Right lobe of liver (tissue), 6 donors: ENCODE data around the gene NAALADL2. TPM values are rescaled to one million over a fixed set of nuclear protein-coding genes. Genes with fewer than 3 reads are reported as not detected.
"Not testable (repeated sequence)": the region's sequence is repeated elsewhere in the genome, so short reads cannot be mapped to it uniquely, and the experiment has no call there.

Source experiments
- ATAC-seq, 4 donors: fragments of 200-7000 bp; cut with Tn5 transposase; one replicate each; pipeline ENCODE4 v1.9.1; 2020; ENCODE audit warnings: mild to moderate bottlenecking in 4 of 4, moderate library complexity in 4 of 4
- DNase-seq, 3 donors: peaks; one replicate each; pipeline ENCODE4 v3.0.0-alpha.2; 2020
- H3K27ac ChIP-seq, 3 donors: fragments of 200-600 bp; one replicate each; pipeline ENCODE4 v1.8.0; 2022
- H3K27me3 ChIP-seq, 2 donors: fragments of 200-600 bp; one replicate each; pipeline ENCODE4 v1.8.0; 2022
- H3K36me3 ChIP-seq, 4 donors: fragments of 200-600 bp; sonication (generic) in 1 of 4; one replicate each; pipeline versions ENCODE4 v1.5.1 to v1.8.0; 2017 to 2022; ENCODE audit warnings: control low read depth in 1 of 4
- H3K4me1 ChIP-seq, 4 donors: fragments of 200-600 bp; sonication (generic) in 1 of 4; one replicate each; pipeline versions ENCODE4 v1.5.1 to v1.8.0; 2017 to 2022; ENCODE audit warnings: control low read depth in 1 of 4
- H3K4me3 ChIP-seq, 3 donors: fragments of 200-600 bp; one replicate each; pipeline ENCODE4 v1.8.0; 2022
- H3K9me3 ChIP-seq, 4 donors: fragments of 200-600 bp; sonication (generic) in 1 of 4; one replicate each; pipeline versions ENCODE4 v1.5.1 to v1.8.0; 2017 to 2022; ENCODE audit warnings: control low read depth in 1 of 4
- CTCF ChIP-seq, 4 donors: fragments of 200-600 bp in 3 of 4; fragments of 450-650 bp in 1 of 4; IDR thresholded peaks; one replicate each; pipeline versions ENCODE4 v1.5.1 to v1.8.0; 2016 to 2022; ENCODE audit warnings: antibody characterized with exemption in 4 of 4, mild to moderate bottlenecking in 2 of 4
- POLR2A ChIP-seq: fragments of 450-650 bp; IDR thresholded peaks from one replicate; pipeline ENCODE4 v1.6.1; 2017; ENCODE audit warnings: antibody characterized with exemption, mild to moderate bottlenecking
- WGBS: methylation state at CpG from one replicate; pipeline ENCODE4 v1.1.6; 2018; ENCODE audit warnings: low coverage, low lambda C conversion rate; ENCODE audit not compliant: insufficient coverage; ENCODE audit errors: missing lambda C conversion rate; 5-methylcytosine and 5-hydroxymethylcytosine counted together
- intact Hi-C, 2 donors: fragments of 100-400 bp; cut with DNase I; formaldehyde crosslinking; loops; one replicate each; pipeline versions ENCODE4 v1.11.2 to v1.14.1; 2022
- total RNA-seq, 6 experiments: library from RNA; depleted of rRNA in 2 of 6; stranded (reverse); fragments of >200 nt in 2 of 6; fragmentation: NEBNext Ultra II Directional in 3 of 6; extraction: Animal tissue kit (Norgen Biotek cat#: 25700) in 3 of 6; gene quantifications; one replicate each; pipeline versions ENCODE4 v1.1.0 to v1.2.4, GENCODE V29; 2016 to 2023
- donor health status: DM: no; HTN: yes; CAD: no.
- donor health status: DM: no; HTN: no; CAD: no.
- donor health status: DM: no; HTN: no; CAD: no.
- donor health status: DM: no; HTN: yes; CAD: no.
- donor health status: DM: no; HTN: yes; CAD: no.

The NAALADL2 gene
- total RNA-seq, 6 experiments from 2014 or later: 0.86 to 4.9 (median 3.2) TPM

- Histone ChIP-seq H3K9me3 (no peaks in the 10 kb centered on the region), H3K27ac (no peak overlapping the region), H3K4me1 (no peaks in the 10 kb centered on the region), H3K27me3 (no peaks in the 10 kb centered on the region), H3K36me3 (no peaks in the 10 kb centered on the region), H3K4me3 (no peak overlapping the region)
- 88% methylated on average over 2 of the region's 2 CpGs for WGBS
- intact Hi-C loops: no loop called here
- DNase-seq: no peak
- no peak for TF ChIP-seq CTCF (IDR thresholded peaks at IDR 0.05)
- TF ChIP-seq POLR2A: no peak
- no peak for ATAC-seq
Measured at GRCh38 chr3:175349168-175349567, 490.0 kb downstream of the NAALADL2 start.

- H3K4me3 ChIP-seq: no peak overlapping the region
- H3K9me3 ChIP-seq: no peaks in the 10 kb centered on the region
- DNase-seq (no peak), ATAC-seq (no peak)
- no peaks in the 10 kb centered on the region for H3K27me3 ChIP-seq
- H3K36me3 ChIP-seq: no peaks in the 10 kb centered on the region
- no peaks in the 10 kb centered on the region for H3K4me1 ChIP-seq
- no peak overlapping the region for H3K27ac ChIP-seq
- TF ChIP-seq POLR2A: no peak
- no peak for TF ChIP-seq CTCF (IDR thresholded peaks at IDR 0.05)
- intact Hi-C loops: no loop called here
- WGBS: 87% methylated on average over 3 of the region's 3 CpGs
Measured at GRCh38 chr3:175355801-175356335, 496.7 kb downstream of the NAALADL2 start.

GRCh38 chr3:175356899-175357324, 497.8 kb downstream of the NAALADL2 start:
- DNase-seq (no peak), ATAC-seq (peak; percentile 64 to 99 (median 90))
- no peaks in the 10 kb centered on the region for H3K4me1 ChIP-seq
- no peaks in the 10 kb centered on the region for H3K36me3 ChIP-seq
- peak overlapping the region in 2 of 3 donors; percentile 12 to 30 for H3K4me3 ChIP-seq
- H3K9me3 ChIP-seq: no peaks in the 10 kb centered on the region
- 14% methylated on average over 3 of the region's 3 CpGs for WGBS
- no peak for TF ChIP-seq CTCF (IDR thresholded peaks at IDR 0.05)
- TF ChIP-seq POLR2A: no peak
- H3K27ac ChIP-seq: peak overlapping the region in 2 of 3 donors; percentile 1 to 3
- intact Hi-C loops: no loop called here
- H3K27me3 ChIP-seq: no peaks in the 10 kb centered on the region

GRCh38 chr3:175357758-175358157, 498.6 kb downstream of the NAALADL2 start:
- no peak overlapping the region for H3K27ac ChIP-seq
- H3K27me3 ChIP-seq: no peaks in the 10 kb centered on the region
- intact Hi-C loops: no loop called here
- no peak for TF ChIP-seq CTCF (IDR thresholded peaks at IDR 0.05)
- TF ChIP-seq POLR2A: no peak
- ATAC-seq (no peak), DNase-seq (no peak)
- H3K4me3 ChIP-seq: no peak overlapping the region
- no peaks in the 10 kb centered on the region for H3K36me3 ChIP-seq
- H3K9me3 ChIP-seq: no peaks in the 10 kb centered on the region
- WGBS: 82% methylated on average over 1 of the region's 1 CpG
- H3K4me1 ChIP-seq: no peaks in the 10 kb centered on the region

- Histone ChIP-seq H3K9me3 (no peaks in the 10 kb centered on the region), H3K4me3 (no peak overlapping the region), H3K36me3 (no peaks in the 10 kb centered on the region), H3K4me1 (no peaks in the 10 kb centered on the region), H3K27me3 (no peaks in the 10 kb centered on the region), H3K27ac (no peak overlapping the region)
- ATAC-seq (no peak), DNase-seq (no peak)
- TF ChIP-seq POLR2A (no peak), CTCF (IDR thresholded peaks at IDR 0.05) (no peak)
- intact Hi-C loops: no loop called here
Measured at GRCh38 chr3:175358935-175359334, 499.8 kb downstream of the NAALADL2 start.

GRCh38 chr3:175370426-175370825, 511.3 kb downstream of the NAALADL2 start:
- H3K27ac ChIP-seq, H3K9me3 ChIP-seq, ATAC-seq, H3K4me1 ChIP-seq, DNase-seq, H3K36me3 ChIP-seq, H3K27me3 ChIP-seq, H3K4me3 ChIP-seq, intact Hi-C loops: not testable (repeated sequence)
- 36% methylated on average over 3 of the region's 3 CpGs for WGBS

- H3K27me3 ChIP-seq, H3K4me3 ChIP-seq, ATAC-seq, H3K36me3 ChIP-seq, intact Hi-C loops, H3K9me3 ChIP-seq, H3K27ac ChIP-seq, DNase-seq, H3K4me1 ChIP-seq: not testable (repeated sequence)
- WGBS: 97% methylated on average over 18 of the region's 18 CpGs
Measured at GRCh38 chr3:175371187-175371586, 512.1 kb downstream of the NAALADL2 start.
